ENCODE measurements around the gene SCRG1.

- TF ChIP-seq GATA3 (IDR thresholded peaks at IDR 0.05; ENCODE audit: low read depth, low read length), result no peak
- TF ChIP-seq GATA2 (IDR thresholded peaks at IDR 0.05; ENCODE audit: low read depth, low read length), result no peak
These were observed 53.3 kb downstream of the SCRG1 start for GRCh38 chr4:173345648-173346047.
